K562 (cell line): ENCODE data around the gene ARMH3. TPM values are rescaled to one million over a fixed set of nuclear protein-coding genes. Genes with fewer than 3 reads are reported as not detected.

ENCODE experiments used
- ATAC-seq: fragments of 200-7000 bp; cut with Tn5 transposase; 3 replicates; pipeline ENCODE4 v1.9.1; 2020; ENCODE audit warnings: moderate library complexity
- BruUV-seq: library from RNA; stranded (reverse); fragments of 400-500 nt; replicated peaks from 2 replicates; lab custom pipeline; 2021; lab: Mats Ljungman, UMichigan
- CTCF ChIA-PET: fragments of 300-600 bp; formaldehyde crosslinking; extraction: SDS; loops from one replicate; lab custom pipeline; 2021; ENCODE audit warnings: low intra/inter-chr PET ratio; lab: Yijun Ruan, JAX
- POLR2A ChIA-PET: fragments of 300-600, 350-650 bp; sonication (Branson Sonifier 250); formaldehyde crosslinking; extraction: SDS; loops from one replicate; lab custom pipeline; 2021; ENCODE audit warnings: antibody characterized with exemption, inconsistent platforms; lab: Yijun Ruan, JAX
- DNase-seq, 4 experiments: peaks; one replicate each; pipeline versions ENCODE4 v3.0.0 to v3.0.0-alpha.2; 2011 to 2018; ENCODE audit warnings: low spot score in 3 of 4, mixed read lengths in 3 of 4; ENCODE audit errors: extremely low read depth in 1 of 4
- FAIRE-seq: peaks from 2 replicates; lab custom pipeline; 2011; peaks lifted over from hg19 to GRCh38; lab: Jason Lieb, UNC
- H2AFZ ChIP-seq: 2 replicates; pipeline ENCODE4 v1.6.0; 2011; ENCODE audit warnings: low read depth, low read length, control low read depth, inconsistent platforms
- H3K27ac ChIP-seq: fragments of 200-600 bp; 3 replicates; pipeline ENCODE4 v1.8.0; 2011; ENCODE audit warnings: low read depth, mild to moderate bottlenecking, control low read depth, inconsistent platforms, low read length, moderate library complexity, mixed read lengths; ENCODE audit errors: extremely low read depth
- H3K27me3 ChIP-seq, 2 experiments: fragments of 300-600 bp in 1 of 2; 2 replicates in 1 of 2; 3 replicates in 1 of 2; pipeline versions ENCODE4 v1.6.0 to v1.8.0; 2011; ENCODE audit warnings: inconsistent platforms in 2 of 2, low read length in 2 of 2, mild to moderate bottlenecking in 1 of 2, mixed read lengths in 1 of 2, moderate library complexity in 1 of 2; ENCODE audit not compliant: control insufficient read depth in 2 of 2, insufficient read depth in 2 of 2
- H3K36me3 ChIP-seq: fragments of 300-600 bp; 3 replicates; pipeline ENCODE4 v1.8.0; 2011; ENCODE audit warnings: mild to moderate bottlenecking, low read length, inconsistent platforms; ENCODE audit not compliant: control insufficient read depth, insufficient read depth
- H3K4me1 ChIP-seq, 2 experiments: fragments of 200-600 bp in 1 of 2; replicated peaks in 1 of 2; 2 replicates in 1 of 2; 3 replicates in 1 of 2; pipeline versions ENCODE4 v1.5.1 to v1.8.0; 2011; ENCODE audit warnings: inconsistent platforms in 2 of 2, low read length in 2 of 2, mild to moderate bottlenecking in 1 of 2, mixed read lengths in 1 of 2, moderate library complexity in 1 of 2; ENCODE audit not compliant: control insufficient read depth in 2 of 2, insufficient read depth in 2 of 2
- H3K4me2 ChIP-seq: 2 replicates; pipeline ENCODE4 v1.6.1; 2011; ENCODE audit warnings: low read length, control low read depth, inconsistent platforms, mixed read lengths; ENCODE audit not compliant: insufficient read depth
- H3K4me3 ChIP-seq: fragments of 200-600 bp; sonication (generic), shearing (Covaris generic); 2 replicates; pipeline ENCODE4 v1.5.1; 2016; ENCODE audit warnings: control low read depth, inconsistent platforms
- H3K79me2 ChIP-seq: fragments of 200-600 bp; 3 replicates; pipeline ENCODE4 v1.8.0; 2011; ENCODE audit warnings: low read length, inconsistent platforms; ENCODE audit not compliant: control insufficient read depth, insufficient read depth
- H3K9ac ChIP-seq, 2 experiments: 2 replicates each; pipeline versions ENCODE4 v1.6.0 to v1.6.1; 2011; ENCODE audit warnings: low read depth in 2 of 2, low read length in 2 of 2, control low read depth in 1 of 2, inconsistent platforms in 1 of 2, mild to moderate bottlenecking in 1 of 2, mixed read lengths in 1 of 2; ENCODE audit not compliant: insufficient read depth in 1 of 2
- H3K9me1 ChIP-seq: one replicate; pipeline ENCODE4 v1.6.0; 2011; ENCODE audit warnings: inconsistent platforms, mild to moderate bottlenecking, low read length, moderate library complexity; ENCODE audit not compliant: control insufficient read depth, insufficient read depth
- H3K9me3 ChIP-seq: replicated peaks from 2 replicates; pipeline ENCODE4 v1.5.1; 2011; ENCODE audit warnings: low read depth, low read length, inconsistent platforms; ENCODE audit not compliant: control insufficient read depth, insufficient read depth
- H4K20me1 ChIP-seq: replicated peaks from 2 replicates; pipeline ENCODE4 v1.6.1; 2011; ENCODE audit warnings: low read length, inconsistent platforms, mixed read lengths; ENCODE audit not compliant: control insufficient read depth, insufficient read depth
- PREB ChIP-seq: sonication (generic); formaldehyde crosslinking; IDR thresholded peaks from 2 replicates; pipeline ENCODE4 v1.8.1; 2023; ENCODE audit warnings: mild to moderate bottlenecking, missing genetic modification reagents
- ZZZ3 ChIP-seq: fragments of 450-650 bp; IDR thresholded peaks from 2 replicates; pipeline ENCODE4 v1.6.1; 2016; ENCODE audit warnings: antibody characterized with exemption, mild to moderate bottlenecking, moderate library complexity
- WGBS: fragments of 100-300 bp; shearing (Covaris generic); methylation state at CpG from one replicate; pipeline ENCODE4 v1.1.6; 2016; ENCODE audit warnings: low coverage, mixed read lengths; ENCODE audit not compliant: insufficient coverage; ENCODE audit errors: missing lambda C conversion rate; 5-methylcytosine and 5-hydroxymethylcytosine counted together
- in situ Hi-C: fragments of 300-500 bp; cut with MboI; formaldehyde crosslinking; loops from 4 replicates; pipeline ENCODE4 v1.15.0; 2018; ENCODE audit warnings: inconsistent platforms, mixed read lengths
- intact Hi-C: fragments of 100-400 bp; cut with micrococcal nuclease; formaldehyde crosslinking; loops from 2 replicates; pipeline ENCODE4 v1.14.2; 2022
- polyA plus RNA-seq, 8 experiments: library from polyadenylated mRNA; depleted of rRNA in 4 of 8; stranded (reverse) in 5 of 8; unstranded in 3 of 8; fragments of >200 nt; fragmentation: Nextera tagmentation in 2 of 8; fragmentation: Illumina TruSeq in 1 of 8; extraction: Ambion mirVana in 2 of 8; extraction: Trizol in 1 of 8; gene quantifications; 2 replicates each; pipeline versions ENCODE4 v1.2.1 to v1.2.3, GENCODE V29; 2011 to 2014; ENCODE audit warnings: inconsistent platforms in 1 of 8, missing spikeins in 1 of 8
- total RNA-seq, 7 experiments: library from RNA; depleted of rRNA in 6 of 7; stranded (reverse); fragments of >200 nt in 6 of 7; fragmentation: Illumina TruSeq in 2 of 7; extraction: Trizol in 2 of 7; gene quantifications; 2 replicates each; pipeline versions ENCODE4 v1.2.1 to v1.2.3, GENCODE V29; 2011 to 2021; ENCODE audit warnings: low replicate concordance in 1 of 7
- TF ChIP-seq, protein P1 (sequence below): fragments of 250-450 bp; sonication (Bioruptor Pico); IDR thresholded peaks from 2 replicates; pipeline ENCODE4 v1.5.0; 2021
- TF ChIP-seq, protein P2 (sequence below): IDR thresholded peaks from 2 replicates; pipeline ENCODE4 v1.6.1; 2011; ENCODE audit not compliant: insufficient read length; ENCODE audit errors: extremely low read depth

Gene ARMH3
- total and polyA plus RNA-seq, 9 of the 15 experiments (the other 6 are each of a cell fraction or from before 2014, with no cell fraction given) = 0.29 to 0.73 TPM; not detected in 7

- no peak for TF ChIP-seq PREB (CRISPR knock-in tag)
- no peak for TF ChIP-seq ZZZ3
- TF ChIP-seq, protein P1, sequence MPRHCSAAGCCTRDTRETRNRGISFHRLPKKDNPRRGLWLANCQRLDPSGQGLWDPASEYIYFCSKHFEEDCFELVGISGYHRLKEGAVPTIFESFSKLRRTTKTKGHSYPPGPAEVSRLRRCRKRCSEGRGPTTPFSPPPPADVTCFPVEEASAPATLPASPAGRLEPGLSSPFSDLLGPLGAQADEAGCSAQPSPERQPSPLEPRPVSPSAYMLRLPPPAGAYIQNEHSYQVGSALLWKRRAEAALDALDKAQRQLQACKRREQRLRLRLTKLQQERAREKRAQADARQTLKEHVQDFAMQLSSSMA = no peak
- TF ChIP-seq, protein P2, sequence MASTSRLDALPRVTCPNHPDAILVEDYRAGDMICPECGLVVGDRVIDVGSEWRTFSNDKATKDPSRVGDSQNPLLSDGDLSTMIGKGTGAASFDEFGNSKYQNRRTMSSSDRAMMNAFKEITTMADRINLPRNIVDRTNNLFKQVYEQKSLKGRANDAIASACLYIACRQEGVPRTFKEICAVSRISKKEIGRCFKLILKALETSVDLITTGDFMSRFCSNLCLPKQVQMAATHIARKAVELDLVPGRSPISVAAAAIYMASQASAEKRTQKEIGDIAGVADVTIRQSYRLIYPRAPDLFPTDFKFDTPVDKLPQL = no peak
- Histone ChIP-seq H3K79me2 (no peaks in the 10 kb centered on the region), H4K20me1 (no peaks in the 10 kb centered on the region), H3K27me3 (no peaks in the 10 kb centered on the region), H3K4me3 (no peak overlapping the region), H3K27ac (no peak overlapping the region), H3K36me3 (no peaks in the 10 kb centered on the region), H3K9me3 (no peaks in the 10 kb centered on the region), H3K9ac (no peak overlapping the region), H3K4me2 (no peak overlapping the region), H2AFZ (no peak overlapping the region), H3K4me1 (no peaks in the 10 kb centered on the region), H3K9me1 (no peaks in the 10 kb centered on the region)
- no peak for ATAC-seq
- WGBS = no CpG with 5 or more reads among the region's 1 CpG
- POLR2A ChIA-PET = no interaction called here
- no peak for FAIRE-seq
- CTCF ChIA-PET = no interaction called here
- no TSS peak for BruUV-seq
- in situ Hi-C loops = no loop called here
- intact Hi-C loops = no loop called here
- no peak for DNase-seq
These were observed 114.1 kb downstream of the ARMH3 start for GRCh38 chr10:101941871-101942270.
